GM19025 (cell line): ENCODE data around the gene CDK17.
"Not testable (repeated sequence)": the region's sequence is repeated elsewhere in the genome, so short reads cannot be mapped to it uniquely, and the experiment has no call there.

Experiments
- ATAC-seq: cut with Tn5 transposase; IDR thresholded peaks from one replicate; pipeline ENCODE4 v1.9.1; 2021; ENCODE audit warnings: mild to moderate bottlenecking, low read depth, moderate library complexity; ENCODE audit not compliant: unreplicated experiment

The CDK17 gene

GRCh38 chr12:96399919-96400630, at the start of gene CDK17:
Gene CDK17 (minus strand): TSS chr12:96400439. CDS start chr12:96334836, 65,603 bp downstream.
- ATAC-seq = peak; percentile 50

- no peak for ATAC-seq
Measured at GRCh38 chr12:96448300-96448699, 48.1 kb upstream of the CDK17 start.

DNA sequence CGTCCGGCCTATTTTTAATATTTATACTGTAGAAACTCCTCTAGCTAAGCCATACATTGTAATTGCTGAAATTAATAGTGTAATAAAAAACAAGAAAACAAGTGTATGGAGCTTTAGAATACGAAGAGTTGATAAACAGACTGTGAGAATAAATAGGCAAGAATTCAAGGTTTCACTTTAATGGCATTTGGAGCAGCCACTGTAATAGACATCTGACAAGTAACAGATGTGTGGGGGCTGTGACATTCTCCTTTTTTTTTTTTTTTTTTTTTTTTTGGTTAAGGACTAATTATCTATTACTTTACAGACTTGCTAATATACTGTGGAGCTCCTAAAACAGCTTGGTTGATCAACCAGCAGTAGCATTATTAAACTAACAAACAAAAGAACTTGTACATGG, 47.0 kb upstream of the CDK17 start:
- ATAC-seq = no peak

- ATAC-seq = peak; percentile 66
Measured at GRCh38 chr12:96445691-96446583, 45.7 kb upstream of the CDK17 start.

- no peak for ATAC-seq
Measured at GRCh38 chr12:96444399-96444798, 44.2 kb upstream of the CDK17 start.

GRCh38 chr12:96442906-96443305, 42.7 kb upstream of the CDK17 start:
- no peak for ATAC-seq

- no peak for ATAC-seq
Measured at GRCh38 chr12:96441816-96442215, 41.6 kb upstream of the CDK17 start.

DNA sequence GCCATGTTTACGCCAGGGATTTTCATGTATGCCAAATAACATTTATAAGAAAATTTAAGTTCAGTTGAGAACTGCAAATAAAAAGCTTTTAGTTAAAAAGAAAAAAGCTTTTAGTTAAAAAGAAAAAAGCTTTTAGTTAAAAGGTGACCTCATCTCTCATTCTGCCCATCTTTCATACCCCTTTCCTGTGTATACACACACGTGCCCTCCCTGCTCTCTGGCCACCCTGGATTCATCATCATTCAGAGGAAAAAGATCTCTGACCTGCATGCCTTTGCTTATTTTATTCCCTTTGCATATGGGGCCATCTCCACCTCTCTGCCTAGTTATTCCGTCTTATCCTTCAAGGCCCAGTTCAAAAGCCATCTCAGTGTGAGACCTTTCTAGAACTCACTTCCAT, 38.1 kb upstream of the CDK17 start:
- no peak for ATAC-seq

DNA sequence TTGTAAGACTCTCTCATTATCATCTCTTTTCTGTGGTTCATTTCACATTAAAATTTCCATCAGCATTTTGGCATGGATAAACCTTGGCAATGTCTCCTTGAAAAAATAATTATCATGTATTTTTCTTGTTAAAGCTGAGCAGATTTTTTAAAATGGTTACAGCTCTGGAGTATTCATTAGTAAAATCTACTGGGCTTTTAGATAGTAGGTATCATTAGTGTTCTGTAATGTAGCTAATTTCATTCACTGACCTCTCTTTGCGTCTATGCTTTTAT, 36.9 kb upstream of the CDK17 start:
- no peak for ATAC-seq

DNA sequence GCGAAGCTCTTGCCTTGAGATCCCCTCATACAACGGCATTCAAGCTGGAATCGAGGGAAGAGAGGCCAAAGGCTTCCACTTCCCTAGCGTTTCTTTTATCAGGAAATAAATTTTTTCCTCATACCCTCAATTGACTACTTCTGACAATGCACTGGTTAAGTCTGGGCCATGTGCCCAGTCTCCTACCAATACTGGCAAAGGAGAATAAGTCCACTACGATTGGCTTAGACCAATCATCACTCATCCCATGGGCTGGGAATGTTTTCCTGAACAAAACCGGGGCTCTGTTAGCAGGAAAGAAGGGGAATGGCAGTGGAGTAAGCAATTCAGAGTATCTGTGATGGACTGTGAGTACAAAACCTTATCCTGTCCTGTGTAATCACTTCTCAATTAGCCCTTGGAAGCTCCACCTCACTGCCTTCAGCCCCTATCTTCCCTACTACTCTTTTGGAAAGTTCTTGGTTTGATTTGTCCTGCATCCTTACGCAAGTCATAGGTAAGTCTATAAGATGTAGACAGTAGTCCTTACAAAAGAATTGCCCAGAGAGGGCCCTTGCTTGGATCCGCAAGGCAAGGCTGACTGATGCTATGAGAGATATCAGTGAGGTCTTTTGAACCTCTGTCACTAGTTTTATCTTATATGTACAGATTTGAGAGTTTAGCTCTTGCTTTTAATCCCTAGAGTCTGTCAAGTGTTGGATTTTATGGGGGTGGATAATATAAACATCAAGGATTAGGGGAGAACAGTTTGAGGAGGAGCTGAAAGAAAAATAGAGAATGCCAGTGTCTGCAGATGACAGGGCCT, 36.3 kb upstream of the CDK17 start:
- ATAC-seq = no peak

- ATAC-seq = peak; percentile 58
Measured at GRCh38 chr12:96434107-96434506, 33.9 kb upstream of the CDK17 start.

GRCh38 chr12:96432496-96433321, 32.5 kb upstream of the CDK17 start:
- not testable (repeated sequence) for ATAC-seq

DNA sequence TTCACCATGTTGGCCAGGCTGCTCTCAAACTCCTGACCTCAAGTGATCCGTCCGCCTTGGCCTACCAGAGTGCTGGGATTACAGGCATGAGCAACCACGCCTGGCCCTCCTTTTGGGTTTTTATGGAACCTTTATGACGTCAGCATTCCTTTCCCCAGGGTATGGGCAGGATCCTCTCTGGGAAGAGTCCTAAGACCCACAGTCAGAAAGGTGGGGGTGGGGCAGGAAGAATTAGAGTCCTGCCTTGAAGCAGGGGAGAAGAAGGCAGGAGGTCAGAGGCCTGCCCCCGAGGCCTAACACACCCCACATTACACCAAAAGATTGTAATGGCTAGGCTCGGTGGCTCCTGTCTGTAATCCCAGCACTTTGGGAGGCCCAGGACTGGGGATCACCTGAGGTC, 30.8 kb upstream of the CDK17 start:
- no peak for ATAC-seq

DNA sequence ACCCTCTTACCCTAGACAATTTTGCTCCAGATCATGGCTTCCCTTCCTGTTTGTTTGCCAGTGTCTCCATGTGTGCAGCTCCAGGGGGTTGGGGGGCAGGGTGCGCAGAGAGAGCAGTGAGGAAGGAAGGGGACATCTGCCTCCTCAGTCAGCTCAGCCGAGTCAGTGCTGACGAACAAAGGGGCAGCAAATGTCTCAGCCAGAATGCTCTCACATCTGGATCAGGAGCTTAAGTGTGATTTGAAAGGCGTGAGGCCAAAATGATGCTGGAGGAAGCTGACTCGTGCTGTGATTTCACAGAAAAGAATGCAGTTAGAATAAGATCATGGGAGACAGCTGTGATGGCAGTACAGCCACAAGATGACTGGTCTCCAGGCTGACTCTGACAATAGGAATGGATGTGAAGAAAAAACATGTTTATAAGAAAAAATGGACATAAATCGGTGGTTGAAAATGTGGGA, 27.1 kb upstream of the CDK17 start:
- no peak for ATAC-seq

GRCh38 chr12:96425951-96426350, 25.7 kb upstream of the CDK17 start:
- ATAC-seq = no peak

- ATAC-seq = peak; percentile 91
Measured at GRCh38 chr12:96425321-96425720, 25.1 kb upstream of the CDK17 start.

- no peak for ATAC-seq
Measured at GRCh38 chr12:96424601-96425000, 24.4 kb upstream of the CDK17 start.

- ATAC-seq = no peak
Measured at GRCh38 chr12:96422192-96422591, 22.0 kb upstream of the CDK17 start.

- no peak for ATAC-seq
Measured at GRCh38 chr12:96421014-96421413, 20.8 kb upstream of the CDK17 start.

GRCh38 chr12:96420277-96420835, 20.1 kb upstream of the CDK17 start:
- no peak for ATAC-seq
